ENCODE results near the gene DAB2IP.
"Not testable (repeated sequence)": the region's sequence is repeated elsewhere in the genome, so short reads cannot be mapped to it uniquely, and the experiment has no call there.

DAB2IP gene

DNA sequence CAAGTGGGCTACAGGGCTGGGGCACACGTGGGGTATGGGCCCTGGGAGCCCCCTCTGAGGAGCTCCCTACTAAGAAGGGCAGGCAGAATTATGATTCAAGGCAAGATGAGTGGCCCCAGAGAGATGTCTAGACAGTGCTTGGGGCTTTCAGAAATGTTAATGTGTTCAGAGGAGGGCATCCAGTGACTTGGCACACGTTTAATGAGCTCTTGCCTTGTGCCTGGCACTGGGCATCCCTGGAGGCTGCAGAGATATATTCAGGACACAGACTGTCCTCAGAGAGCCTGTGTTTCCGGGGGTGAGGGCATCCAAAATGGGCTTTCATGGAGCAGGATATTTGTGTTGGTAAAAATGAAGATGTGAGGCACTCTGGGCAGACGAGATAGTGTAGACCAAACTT lies 25.4 kb upstream of the DAB2IP start:
- no peak for DNase-seq

DNA sequence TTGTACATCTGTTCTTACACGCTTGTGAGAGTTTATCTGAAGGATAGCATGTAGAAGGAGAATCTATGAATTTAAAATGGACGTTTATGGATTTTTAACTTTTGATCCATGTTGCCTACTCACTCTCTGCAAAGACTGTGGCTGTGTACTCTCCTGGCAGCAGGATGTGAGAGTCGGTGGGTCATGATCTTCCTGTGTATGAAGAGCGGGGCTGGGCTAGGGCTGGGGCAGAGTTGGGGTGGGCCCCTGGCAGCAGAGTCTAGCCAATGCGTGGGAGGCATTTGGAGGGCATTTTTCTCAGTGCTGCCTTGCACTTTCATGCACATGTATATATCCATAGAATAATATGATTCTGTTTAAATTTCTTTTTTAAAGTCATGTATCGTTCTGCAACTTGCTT lies 24.0 kb upstream of the DAB2IP start:
- no peak for DNase-seq

DNA sequence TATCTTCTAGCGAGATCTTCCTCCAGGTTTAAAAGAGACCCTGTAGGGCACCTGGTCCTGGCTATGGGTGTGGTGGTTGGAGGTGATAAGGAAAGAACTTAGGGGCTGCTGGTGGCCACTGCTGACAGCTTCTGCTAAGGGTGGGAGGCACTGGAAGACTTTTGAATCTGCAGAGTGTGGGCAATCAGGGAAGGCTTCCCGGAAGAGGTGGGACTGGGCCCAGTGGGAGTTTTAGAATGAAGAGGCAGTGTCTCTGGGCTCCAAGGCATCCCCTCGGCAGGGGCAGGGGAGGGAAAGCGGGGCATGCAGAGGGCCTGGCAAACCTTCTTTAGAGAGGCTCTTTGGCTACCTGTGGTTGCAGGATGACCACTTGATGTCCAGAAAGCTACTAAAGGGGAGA lies 23.0 kb upstream of the DAB2IP start:
- no peak for DNase-seq

DNA sequence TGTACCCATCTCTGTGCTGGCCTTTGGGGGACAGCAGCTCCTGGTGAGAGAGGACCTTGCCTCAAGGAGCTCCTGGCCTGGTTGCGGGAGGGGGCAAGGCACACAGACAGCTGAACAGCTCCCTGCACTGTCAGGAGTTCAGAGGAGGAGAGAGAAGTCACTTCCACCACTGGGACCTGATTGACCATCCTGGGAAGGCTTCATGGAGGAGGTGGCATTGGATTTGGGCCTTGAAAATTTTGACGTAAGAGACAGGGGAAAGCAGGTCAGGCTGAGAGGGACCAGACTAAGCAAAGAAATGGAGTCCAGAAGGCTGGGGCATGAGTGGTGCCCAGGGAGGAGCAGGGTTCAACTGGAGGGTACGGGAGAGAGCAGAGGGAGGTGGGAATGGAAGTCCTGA lies 20.3 kb upstream of the DAB2IP start:
- DNase-seq: no peak

DNA sequence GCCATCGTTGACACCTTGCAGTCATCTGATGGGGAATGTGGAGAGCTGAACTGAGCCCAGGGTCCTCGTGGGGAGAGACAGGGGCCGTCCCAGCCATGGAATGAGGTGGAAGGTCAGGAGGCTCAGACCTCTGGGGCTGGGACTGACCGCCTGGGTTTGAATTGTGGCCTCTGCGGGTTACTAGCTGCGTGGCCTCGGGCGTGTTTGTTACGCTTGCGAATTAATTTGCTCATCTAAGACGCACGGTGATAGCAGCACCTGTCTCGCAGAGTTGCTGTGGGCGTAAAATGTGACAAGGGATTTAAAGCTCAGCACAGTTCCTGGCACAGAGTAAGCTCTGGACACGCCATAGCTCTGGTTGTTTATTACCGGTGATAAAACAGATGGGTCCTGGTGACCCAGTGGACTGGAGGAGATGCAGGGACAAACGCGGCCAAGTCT lies 19.4 kb upstream of the DAB2IP start:
- no peak for DNase-seq

DNA sequence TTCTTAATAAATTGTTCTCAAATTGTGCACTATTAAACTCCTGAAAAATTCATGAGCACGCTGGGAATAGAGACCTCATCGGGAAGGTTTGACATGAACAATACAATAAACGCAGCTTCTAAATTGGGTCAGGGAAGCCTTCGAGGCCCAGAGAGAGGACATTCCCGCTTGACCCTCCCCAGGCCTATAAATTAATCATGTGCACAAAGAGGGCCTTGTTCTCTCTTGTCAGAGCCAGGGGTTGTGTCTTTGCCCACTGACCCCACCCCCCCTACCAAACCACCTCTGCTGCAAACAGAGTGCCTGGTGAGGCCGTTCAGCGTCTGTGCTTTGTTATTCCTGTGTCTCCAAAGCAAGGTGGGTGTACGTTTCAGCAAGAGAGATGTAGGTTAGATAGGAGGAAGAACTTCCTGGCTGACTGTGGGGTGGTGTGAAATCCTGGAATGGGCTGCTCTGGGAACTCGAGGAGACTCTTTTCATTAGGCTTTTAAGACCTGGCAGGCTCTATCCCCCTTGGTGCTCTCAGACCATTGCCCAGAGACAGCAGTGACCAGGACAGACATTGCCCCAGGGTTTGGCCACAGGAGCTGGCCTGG lies 18.2 kb upstream of the DAB2IP start:
- DNase-seq: no peak

DNA sequence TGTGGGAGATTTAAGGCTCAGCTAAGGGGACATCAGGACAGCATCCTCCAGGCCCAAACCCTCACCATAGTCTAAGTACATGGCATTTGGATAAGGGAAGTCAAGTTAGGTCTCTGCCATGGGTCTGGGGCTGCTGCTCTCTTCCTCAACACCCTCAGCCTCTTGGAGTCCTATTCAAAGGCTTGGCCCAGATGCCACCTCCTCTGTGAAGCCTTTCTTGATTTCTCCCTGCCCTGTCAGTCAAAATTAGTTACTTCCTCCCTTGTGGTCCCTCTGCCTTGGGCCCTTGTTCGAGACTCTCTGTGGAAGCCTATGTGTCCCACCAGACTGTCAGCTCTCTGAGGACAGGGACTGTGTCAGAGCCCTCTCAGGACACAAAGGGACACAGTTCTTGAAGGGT lies 17.7 kb upstream of the DAB2IP start:
- DNase-seq: no peak

DNA sequence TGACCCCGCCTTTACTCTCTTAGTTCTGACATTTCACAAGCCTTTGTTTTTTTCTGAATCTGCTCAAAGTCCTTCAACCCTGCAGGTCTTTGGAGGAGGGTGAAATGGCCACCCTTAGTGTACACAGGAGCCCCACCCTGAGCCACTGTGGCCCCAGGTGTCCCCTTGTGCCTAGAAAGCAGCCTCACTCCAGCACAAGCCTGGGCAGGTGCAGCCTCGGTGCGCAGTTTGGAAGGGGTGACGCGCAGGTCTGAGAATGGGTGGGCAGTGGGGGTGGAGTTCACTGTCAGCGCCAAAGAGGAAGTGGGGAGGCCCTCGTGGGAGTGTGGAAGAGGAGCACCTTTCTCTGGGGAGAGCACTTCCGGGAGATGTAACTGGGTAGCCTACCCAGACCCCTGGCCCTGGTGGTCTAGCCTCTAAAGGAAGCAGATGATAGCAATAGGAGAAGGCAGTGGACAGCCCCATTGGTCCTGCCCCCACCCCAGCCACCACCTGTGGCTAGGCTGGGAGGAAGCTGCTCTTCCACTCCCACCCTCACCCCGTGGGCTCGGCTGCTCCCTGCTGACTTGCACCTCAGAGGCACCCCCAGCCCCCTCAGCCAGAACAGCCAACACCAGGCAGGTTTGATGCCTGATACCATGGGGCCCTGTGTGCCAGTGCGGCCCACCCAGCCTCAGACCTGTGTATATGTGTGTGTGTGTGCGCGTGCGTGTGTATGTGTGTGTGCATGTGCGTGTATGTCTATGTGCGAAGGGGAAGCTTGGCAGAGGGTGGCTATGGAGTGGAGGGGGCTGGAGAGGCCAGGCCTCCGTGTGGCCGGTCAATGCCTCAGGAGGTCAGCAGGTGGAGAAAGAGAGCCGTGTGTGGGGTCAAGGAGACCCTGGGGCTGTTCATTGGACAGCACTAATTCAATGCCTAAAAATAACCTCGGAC lies 16.8 kb upstream of the DAB2IP start:
- DNase-seq: no peak

DNA sequence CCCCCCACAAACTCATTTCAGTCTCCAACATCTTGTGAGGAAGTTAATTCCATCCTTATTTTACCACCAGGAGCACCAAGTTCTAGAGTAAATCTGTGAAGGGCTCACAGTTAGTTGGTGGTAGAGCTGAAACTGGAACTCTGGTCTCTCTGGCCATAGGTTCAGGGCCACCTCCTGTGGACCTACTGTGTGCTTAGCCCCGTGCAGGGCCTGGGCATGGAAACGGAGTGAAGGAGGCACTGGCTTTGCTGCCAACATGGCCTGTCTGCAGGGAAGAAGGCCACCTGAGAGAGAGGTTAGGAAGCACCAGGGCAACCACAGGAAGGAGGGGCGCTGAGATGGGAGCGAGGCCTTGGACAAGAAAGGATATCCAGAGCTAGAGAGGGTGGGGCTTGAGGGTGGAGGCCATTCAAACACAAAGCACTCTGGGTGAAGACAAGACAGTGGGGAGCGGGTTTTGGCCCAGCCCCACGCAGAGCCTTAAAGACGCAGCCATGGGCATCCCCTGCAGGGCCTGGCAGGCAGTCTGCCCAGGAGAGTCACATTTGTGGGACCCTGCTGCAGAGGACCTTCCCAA lies 16.0 kb upstream of the DAB2IP start:
- DNase-seq: no peak

DNA sequence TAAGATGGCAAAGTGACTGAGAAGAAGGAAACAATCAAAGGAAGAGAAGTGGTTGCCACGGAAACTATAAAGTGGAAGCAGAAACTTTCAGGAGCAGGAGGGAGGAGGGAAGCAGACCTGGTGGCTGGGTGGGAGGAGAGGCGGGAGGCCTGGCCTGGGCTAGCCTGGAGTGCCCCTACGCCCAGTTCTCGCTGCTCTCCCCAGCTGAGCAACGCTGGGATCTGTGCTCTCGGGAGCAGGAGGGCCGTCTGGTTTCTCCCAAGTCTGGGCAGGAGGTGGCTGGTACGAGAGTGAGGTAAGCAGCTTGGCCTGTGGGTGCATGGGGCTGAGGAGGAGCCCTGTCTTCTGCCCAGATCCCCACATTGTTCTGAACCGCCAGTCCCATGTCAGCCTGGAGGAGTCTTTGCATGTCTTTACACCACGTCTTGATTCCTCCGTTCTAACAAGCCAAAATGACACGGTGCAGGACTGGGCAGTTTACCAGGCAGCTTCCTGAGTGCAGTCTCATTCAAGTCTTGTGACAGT lies 15.0 kb upstream of the DAB2IP start:
- DNase-seq: no peak

DNA sequence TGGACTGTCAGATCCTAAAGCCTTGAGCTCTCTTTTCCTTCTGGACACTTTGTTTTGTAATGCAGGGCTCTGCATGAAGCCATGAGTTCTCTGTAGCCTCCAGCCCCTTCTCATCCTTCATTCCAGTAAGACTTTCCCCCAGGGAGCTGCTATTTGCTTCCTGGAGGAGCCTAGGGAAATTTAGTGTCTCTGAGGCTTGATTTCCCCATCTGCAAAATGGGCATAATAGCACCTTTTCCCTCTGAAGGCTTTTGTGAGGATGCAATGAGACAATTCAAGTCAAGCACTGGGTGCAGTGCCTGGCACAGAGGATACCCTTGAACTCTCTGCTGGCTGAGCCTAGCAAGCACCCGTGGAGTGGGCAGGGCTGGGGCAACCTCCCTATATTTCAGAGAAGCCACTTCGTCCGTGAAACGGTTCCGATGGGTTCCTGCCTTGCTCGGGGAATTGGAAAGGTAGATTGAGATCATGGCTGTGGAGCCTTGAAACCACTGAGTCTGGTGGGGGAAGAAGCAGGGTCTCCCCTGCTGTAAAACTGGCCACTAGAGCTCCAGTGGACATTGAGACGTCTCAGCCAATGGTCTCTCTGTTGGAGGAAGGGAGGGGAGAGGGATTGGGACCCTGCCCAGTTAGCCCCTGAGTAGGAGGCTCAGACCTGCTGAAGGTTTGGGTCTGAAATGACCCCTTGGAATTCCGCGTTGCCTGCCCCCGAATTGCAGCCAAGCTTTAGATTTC lies 14.3 kb upstream of the DAB2IP start:
- no peak for DNase-seq

DNA sequence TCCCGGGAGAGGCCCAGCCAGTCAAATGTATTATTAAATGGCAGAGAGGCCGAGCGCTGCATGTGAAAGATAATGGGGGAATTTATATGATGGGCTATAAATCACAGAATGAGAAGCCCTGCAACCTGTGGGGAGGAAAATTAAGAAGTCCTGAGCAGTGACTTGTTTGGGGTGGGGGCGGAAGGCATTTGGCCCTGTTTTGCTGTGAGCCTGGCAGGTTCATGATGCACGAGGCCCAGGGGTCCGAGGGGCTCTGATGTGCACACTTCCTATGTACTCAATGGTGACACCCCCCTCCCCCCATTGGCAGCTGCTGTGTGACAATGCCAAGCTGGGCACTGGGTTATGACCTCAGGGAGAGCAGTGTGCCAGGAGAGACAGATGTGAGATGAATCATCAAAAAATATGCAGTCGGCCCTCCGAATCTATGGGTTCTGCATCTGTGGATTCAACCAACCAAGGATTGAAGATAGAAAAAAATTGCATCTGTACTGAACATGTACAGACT lies 13.7 kb upstream of the DAB2IP start:
- DNase-seq: no peak

DNA sequence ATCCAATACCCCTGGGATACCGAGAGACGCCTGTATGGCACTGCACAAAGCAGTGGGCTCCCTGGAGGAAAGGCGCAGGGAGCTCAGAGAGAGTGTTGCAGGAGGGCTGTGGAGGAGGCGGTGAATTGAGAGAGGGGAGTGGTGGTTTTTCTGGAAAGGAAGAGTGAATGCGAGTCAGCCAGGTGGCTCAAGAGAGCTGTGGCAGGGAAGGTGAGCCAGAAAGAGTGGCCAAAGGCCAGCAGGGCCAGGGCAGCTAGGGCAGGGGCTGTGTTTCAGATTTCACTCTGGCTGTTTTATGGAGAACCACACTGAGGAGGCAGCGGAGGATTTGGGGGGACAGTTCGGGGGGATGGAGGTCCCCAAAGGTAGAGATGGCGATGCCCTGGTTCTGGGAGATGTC lies 13.0 kb upstream of the DAB2IP start:
- no peak for DNase-seq

DNA sequence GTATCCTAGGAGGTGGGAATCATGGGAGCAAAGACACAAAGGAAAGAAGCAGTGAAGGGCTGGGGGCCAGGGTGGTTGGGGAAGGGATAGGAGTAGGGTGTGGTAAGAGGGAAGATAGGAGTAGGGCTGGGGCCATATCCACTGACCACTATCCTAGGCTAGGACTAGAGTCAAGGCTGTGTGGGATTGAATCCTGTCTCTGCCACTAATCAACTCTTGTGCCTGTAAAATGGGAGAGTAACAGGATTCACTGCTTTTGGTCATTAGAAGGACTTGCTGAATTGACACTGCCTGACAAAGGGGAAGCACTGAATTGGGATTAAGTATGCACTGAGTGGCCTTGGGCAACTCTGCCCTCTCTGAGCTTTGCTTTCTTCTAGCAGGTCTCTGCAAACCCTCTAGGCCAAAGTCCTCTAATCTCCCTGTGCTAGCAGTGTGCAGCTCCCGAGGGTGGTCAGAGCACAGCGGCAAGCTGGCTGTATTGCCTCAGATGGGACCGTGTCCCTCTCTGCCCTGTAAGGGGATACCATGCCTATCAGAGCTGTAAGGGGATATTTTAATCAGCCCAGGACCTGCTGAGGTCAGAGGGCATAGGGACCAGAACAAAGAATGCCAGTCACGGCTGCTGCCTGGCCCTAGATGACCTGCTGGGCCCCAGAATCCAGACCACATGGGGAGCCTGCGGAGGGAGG lies 12.4 kb upstream of the DAB2IP start:
- no peak for DNase-seq

DNA sequence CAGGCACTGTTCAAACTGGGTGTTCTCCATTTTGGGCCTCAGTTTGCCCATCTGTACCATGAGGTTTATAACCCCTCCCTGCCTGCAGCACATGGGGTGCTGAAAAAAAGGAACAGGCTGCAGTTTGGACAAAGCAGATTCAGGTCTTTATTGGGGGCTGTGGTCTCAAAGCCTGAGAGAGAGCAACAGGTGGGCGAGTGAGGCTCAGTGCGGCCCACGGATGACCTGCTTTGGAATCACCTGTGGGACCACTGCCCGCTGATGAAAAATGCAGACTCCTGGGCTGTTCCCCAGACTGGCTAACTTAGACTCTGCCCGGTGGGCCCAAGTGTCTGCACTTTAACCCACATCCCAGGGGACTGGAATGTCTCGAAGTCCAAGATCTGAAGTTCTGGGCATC lies 11.8 kb upstream of the DAB2IP start:
- DNase-seq: no peak

DNA sequence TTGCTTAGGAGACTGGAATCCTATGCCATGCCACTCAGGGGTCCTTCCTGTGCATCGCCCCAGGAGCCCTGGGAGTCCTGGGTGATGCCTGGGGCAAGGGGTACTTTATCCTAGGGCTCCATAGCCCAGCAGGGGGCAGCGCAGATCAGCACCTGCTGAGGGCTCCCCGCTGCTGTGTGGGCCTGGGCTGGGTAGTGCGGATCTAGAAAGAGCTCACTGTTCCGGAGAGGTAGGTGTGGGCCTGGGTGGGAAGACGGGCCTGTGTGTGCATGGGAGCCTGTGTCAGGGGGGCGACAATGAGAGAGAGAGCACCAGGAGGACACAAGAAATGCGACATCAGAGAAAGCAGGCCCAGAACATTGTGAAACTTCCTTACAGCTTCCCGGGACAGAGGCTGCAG lies 11.4 kb upstream of the DAB2IP start:
- DNase-seq: no peak

DNA sequence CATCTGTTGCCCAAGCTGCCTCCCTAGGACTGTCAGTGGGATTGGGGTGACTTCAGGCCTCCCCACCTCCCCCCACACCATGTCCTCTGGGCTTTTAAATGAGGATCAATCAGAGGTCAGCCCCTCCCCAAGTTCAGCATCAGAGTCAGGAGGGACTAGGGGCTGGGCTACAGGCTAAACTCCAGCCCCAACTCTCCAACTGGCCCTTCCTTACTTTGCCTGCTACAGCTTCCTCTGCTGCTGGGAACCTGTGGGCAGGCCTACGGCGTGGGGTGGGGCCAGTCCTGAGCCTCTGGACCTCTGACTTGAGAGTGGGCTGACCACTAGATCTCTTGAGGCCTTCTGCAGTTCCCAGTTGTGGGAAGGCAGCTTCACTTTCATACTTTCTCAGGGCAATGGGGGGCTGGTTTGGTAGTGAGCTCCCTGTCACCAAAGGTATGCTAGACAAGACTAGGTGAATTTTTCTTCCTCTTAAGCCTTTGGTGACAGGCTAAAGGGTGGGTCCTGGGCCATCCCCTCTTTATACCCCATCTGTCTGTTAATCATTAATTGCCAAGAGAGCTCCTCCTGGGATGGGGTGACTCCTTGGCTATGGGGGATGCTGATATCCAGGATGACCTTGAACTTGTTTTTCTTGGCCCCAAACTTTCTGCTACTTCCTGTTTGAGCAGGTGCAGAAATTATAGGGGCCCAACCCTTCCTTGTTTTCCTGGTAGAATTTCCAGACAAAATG lies 10.8 kb upstream of the DAB2IP start:
- DNase-seq: no peak

DNA sequence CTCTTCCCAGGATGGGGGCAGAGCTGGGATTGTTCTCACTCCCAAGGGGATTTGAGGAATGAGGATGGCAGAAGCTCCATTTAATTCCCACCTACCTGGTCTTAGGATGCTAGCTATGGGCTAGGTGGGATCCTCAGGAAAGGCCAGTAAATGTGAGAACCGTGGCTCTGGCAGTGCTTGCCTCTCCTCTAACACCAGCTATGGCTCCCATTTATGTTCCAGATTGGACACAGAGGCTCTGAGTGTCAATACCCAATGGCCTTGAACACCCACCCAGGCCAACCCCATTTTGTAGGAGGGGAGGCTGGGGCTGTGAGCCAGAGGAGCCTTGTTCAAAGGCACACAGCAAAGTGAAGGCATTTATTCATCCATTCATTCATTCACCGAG lies 10.2 kb upstream of the DAB2IP start:
- DNase-seq: no peak

DNA sequence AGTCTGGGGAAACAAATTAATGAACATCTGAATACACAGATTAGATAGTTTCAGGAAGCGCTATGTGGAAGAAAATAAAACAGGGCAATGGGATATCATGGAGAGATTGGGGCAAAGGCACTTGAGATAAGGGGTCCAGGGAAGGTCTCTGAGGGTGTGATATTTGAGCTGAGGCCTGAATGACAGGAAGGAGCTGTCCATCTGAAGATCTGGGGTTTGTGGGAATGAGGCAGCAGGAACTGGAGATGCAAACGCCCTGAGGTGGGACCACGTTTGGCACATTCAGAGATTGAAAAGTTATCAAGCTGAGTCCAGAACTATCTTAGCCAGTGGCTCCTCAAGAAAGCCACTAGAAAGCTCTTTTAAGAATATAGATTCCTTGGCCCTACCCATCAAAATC lies 8.7 kb upstream of the DAB2IP start:
- no peak for DNase-seq

DNA sequence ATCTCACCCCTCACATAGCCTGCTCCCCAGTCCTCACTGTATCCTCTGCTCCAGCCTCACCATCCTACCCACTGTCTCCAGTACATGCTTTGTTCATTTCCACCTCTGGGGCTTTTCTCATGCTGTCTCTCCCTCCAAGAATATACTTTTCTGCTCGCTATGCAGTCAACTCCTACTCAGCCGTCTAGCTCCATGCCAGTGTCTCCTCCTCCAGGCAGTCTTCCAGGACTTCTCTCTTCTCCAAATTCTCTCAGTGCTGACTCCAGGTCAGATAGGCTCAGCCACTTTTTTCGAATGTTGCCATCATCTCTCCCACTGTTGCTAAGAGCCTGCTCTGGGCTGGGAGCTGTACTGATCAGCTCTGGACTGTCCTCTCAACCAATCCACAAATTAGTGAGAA lies 8.0 kb upstream of the DAB2IP start:
- no peak for DNase-seq

DNA sequence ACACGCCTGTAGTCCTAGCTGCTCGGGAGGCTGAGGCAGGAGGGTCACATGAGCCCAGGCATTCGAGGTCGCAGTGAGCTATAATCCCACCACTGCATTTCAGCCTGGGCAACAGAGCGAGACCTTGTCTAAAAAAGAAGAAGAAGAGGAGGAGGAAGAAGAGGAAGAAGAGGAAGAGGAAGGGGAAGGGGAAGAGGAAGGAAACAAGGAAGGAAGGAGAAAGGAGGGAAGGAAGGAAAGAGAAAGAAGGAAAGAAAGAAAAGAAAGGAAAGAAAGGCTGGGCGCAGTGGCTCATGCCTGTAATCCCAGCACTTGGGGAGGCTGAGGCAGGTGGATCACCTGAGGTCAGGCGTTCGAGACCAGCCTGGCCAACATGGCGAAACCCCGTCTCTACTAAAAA lies 7.4 kb upstream of the DAB2IP start:
- DNase-seq: not testable (repeated sequence)

DNA sequence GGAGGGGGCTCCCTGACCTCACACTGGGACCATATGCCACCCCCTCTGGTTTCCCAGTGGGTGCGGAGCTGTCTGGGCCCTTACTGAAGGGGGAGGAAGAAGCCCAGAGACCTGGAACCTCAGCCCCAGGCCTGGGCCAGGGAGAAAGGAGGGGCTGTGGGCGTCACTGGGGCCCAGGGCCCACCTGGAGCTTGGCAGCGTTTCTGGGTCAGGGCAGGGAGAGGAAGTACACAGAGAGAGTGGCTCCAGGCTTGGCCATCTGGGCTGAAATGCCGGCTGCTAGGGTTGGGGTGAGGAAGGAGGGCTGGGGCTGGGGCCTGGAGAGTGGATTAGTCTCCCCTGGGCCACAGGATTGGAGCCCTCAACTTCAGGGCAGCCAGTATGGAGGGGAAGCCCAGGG lies 6.4 kb upstream of the DAB2IP start:
- no peak for DNase-seq
